IPS DF 6.9 (cell line): ENCODE results near the gene SETBP1.

Source experiments
- DNase-seq: peaks from one replicate; pipeline ENCODE4 v3.0.0-alpha.2; 2013; ENCODE audit warnings: low read depth, low spot score
- H3K27ac ChIP-seq: one replicate; pipeline ENCODE4 v1.5.1; 2013; ENCODE audit warnings: low read length, control low read depth
- H3K27me3 ChIP-seq: 2 replicates; pipeline ENCODE4 v1.6.1; 2013; ENCODE audit warnings: mild to moderate bottlenecking, low read length; ENCODE audit not compliant: control insufficient read depth, insufficient read depth
- H3K36me3 ChIP-seq: 2 replicates; pipeline ENCODE4 v1.6.1; 2013; ENCODE audit warnings: low read length; ENCODE audit not compliant: control insufficient read depth, insufficient read depth
- H3K4me1 ChIP-seq: 2 replicates; pipeline ENCODE4 v1.6.1; 2013; ENCODE audit warnings: low read length; ENCODE audit not compliant: control insufficient read depth, insufficient read depth
- H3K4me3 ChIP-seq: 2 replicates; pipeline ENCODE4 v1.5.1; 2013; ENCODE audit warnings: mild to moderate bottlenecking, low read length
- H3K9me3 ChIP-seq: 2 replicates; pipeline ENCODE4 v1.6.1; 2013; ENCODE audit warnings: low read length, inconsistent platforms; ENCODE audit not compliant: control insufficient read depth, insufficient read depth
- WGBS: extraction: QIAGEN DNeasy Blood & Tissue Kit; methylation state at CpG from one replicate; pipeline ENCODE4 v1.1.7; 2013; ENCODE audit warnings: mixed read lengths, missing lambda C conversion rate; ENCODE audit not compliant: insufficient read length, insufficient coverage; 5-methylcytosine and 5-hydroxymethylcytosine counted together

The SETBP1 gene

DNA sequence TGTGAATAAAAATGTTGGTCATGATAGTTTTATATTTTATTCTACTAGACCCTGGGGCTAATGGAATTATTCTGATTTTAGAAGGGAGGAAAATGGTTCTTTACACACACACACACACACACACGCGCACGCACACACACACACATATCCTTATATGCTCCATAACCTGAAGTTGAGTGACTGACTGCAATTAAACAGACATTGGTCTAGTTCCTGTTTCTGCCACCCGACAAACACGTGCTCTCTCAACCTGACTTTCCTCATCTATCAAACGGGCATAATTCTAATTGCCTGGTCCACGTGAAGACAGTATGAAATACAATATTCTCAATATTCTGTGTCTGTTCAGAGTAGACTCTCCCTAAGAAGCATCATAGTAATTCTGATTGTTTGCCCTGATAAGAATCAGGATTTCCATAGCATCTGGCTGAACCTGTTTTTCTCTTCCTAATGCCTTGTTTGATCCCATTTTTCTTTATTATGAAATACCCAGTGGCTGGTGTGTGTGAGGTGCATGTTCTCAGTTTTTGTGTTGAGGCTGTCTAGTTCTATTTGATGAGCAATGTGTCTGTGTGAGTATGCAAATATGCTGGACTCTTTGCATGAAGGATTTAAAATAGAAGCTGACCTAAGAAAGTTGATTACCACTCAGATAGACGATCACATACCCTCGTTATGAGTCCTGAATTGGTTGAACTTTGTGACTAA, 51.0 kb downstream of the SETBP1 start:
- Histone ChIP-seq H3K36me3 (no peaks in the 10 kb centered on the region), H3K4me3 (no peak overlapping the region), H3K27ac (no peak overlapping the region), H3K9me3 (no peaks in the 10 kb centered on the region), H3K27me3 (no peaks in the 10 kb centered on the region), H3K4me1 (no peaks in the 10 kb centered on the region)
- DNase-seq, result no peak
- WGBS, result no CpG with 5 or more reads among the region's 9 CpGs

DNA sequence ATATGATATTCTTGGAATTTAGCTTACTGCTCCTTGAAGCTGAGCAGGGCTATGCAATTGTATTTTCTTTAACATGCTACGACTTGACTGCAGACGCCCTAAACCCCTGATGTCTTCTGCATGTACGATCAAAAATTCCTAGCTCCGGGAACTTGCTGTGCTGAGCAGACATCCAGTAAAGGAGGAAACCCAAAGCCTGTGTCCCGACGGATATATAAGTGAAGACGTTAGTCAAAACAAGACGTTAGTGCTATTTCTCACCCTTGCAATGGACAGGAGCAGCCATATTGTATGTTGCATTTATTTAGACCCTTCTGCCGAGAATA, 51.5 kb downstream of the SETBP1 start:
- no peaks in the 10 kb centered on the region for H3K36me3 ChIP-seq
- no peak overlapping the region for H3K27ac ChIP-seq
- DNase-seq, result no peak
- no peaks in the 10 kb centered on the region for H3K4me1 ChIP-seq
- H3K9me3 ChIP-seq, result no peaks in the 10 kb centered on the region
- H3K4me3 ChIP-seq, result no peak overlapping the region
- H3K27me3 ChIP-seq, result no peaks in the 10 kb centered on the region
- no CpG with 5 or more reads among the region's 9 CpGs for WGBS

DNA sequence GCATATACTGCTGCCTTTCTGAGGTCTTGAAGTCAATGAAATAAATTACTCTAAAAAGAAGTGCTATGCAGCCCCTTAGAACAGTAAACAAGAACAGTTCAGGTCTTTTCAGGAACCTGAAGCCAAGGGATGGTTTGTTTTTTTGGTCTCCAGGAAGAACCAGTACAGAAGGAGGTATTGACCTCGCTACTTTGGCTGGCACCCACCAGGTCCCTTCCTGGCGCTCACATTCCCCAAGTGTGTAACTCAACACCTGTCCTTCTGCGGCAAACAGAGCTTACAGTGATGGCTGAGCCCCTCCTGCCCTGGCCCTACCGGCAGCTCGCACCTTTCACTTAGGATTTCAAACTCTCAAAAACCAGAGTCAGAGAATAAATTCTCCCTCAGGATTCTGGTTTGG, 51.9 kb downstream of the SETBP1 start:
- WGBS, result no CpG with 5 or more reads among the region's 5 CpGs
- Histone ChIP-seq H3K36me3 (no peaks in the 10 kb centered on the region), H3K4me1 (no peaks in the 10 kb centered on the region), H3K4me3 (no peak overlapping the region), H3K9me3 (no peaks in the 10 kb centered on the region), H3K27me3 (no peaks in the 10 kb centered on the region), H3K27ac (no peak overlapping the region)
- no peak for DNase-seq

DNA sequence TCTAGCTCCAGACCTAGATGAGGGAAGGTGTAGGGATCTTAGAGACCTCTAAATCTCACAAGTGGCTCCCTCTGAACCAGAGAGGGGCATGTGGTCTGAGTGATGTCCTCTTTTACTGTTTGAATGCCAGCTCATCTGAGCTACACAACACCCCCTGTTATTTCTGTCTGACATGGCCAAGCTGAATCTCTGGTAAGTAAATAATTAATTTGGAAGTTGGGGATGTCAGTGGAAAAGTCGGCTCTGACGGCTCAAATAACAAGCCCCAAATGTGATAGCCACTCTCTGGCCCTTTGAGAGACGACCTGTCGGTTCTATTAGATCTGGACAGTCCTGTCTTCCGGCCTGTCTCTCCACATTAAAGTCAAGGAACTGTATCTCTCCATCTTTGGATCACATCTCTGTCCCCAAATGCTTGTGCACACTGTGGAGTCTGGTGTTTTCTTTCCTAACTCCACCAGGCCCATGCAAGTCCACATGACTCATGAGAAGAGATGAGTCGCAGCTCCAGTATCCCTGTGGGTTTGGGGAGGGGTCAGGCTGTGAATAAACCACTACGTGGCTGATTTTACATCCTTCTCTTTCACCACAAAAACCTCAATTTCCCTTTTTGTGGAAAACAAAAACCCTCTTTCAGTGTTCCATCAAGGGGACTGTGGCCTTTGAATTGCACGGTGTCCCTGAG, 52.5 kb downstream of the SETBP1 start:
- Histone ChIP-seq H3K36me3 (no peaks in the 10 kb centered on the region), H3K27ac (no peak overlapping the region), H3K4me1 (no peaks in the 10 kb centered on the region), H3K27me3 (no peaks in the 10 kb centered on the region), H3K9me3 (no peaks in the 10 kb centered on the region), H3K4me3 (no peak overlapping the region)
- DNase-seq, result no peak
- WGBS, result no CpG with 5 or more reads among the region's 8 CpGs

GRCh38 chr18:44733754-44734465, 53.2 kb downstream of the SETBP1 start:
- no peaks in the 10 kb centered on the region for H3K36me3 ChIP-seq
- no peaks in the 10 kb centered on the region for H3K27me3 ChIP-seq
- H3K4me1 ChIP-seq, result no peaks in the 10 kb centered on the region
- DNase-seq, result no peak
- H3K27ac ChIP-seq, result no peak overlapping the region
- H3K9me3 ChIP-seq, result no peaks in the 10 kb centered on the region
- no peak overlapping the region for H3K4me3 ChIP-seq
- no CpG with 5 or more reads among the region's 3 CpGs for WGBS

DNA sequence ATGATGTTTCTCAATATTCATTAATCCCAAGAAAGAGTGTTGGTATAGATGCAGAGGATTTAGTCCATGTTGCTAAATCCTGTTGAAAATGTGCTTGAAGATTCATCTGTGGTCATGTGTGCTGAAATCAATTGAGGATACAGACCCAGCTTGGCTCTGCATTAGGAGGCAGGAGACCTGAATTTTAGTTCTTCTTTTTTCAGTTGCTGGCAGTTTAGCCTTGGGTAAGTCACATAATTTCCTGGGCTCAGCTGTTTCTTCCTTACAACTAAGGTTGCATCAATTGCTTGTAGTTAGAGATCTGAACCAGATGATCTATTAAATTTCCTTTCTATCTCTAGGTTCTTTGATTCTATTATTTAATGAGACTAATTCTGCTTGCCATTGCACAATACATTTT, 54.4 kb downstream of the SETBP1 start:
- no peaks in the 10 kb centered on the region for H3K4me1 ChIP-seq
- H3K27ac ChIP-seq, result no peak overlapping the region
- DNase-seq, result no peak
- H3K9me3 ChIP-seq, result no peaks in the 10 kb centered on the region
- H3K4me3 ChIP-seq, result no peak overlapping the region
- H3K27me3 ChIP-seq, result no peaks in the 10 kb centered on the region
- H3K36me3 ChIP-seq, result no peaks in the 10 kb centered on the region

DNA sequence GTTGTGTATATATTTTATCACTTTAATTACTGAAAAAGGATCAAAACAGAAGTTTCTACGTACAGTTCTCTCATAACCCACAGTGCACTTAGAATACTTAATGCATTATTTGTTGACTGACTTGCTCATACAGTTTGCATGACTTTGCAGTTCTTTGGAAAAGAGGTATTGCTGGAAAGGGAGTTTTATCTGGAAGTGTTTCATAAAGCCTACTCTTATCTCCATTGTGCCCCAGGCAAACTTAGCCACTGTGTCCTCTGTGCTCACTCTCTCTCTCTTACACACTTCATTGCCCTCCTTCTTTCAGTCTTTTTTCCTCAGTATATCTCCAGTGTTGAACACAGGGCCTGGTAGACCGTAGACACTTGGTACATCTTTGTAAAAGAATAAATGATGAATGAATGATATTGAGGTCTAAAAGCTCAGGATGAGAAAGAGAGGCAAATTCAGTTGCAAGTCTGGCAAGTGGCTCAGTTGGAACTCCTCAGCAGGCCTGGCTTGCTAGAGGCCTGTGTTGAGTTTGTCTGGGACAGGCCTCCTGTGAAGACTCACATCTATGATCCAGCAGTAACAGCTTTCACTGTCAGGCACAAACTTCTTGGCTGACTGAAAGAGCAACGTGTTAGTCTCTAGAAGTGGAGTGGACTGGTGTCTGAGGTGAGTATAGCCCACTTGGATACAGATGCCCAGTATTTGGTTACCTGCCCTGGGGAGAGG, 56.1 kb downstream of the SETBP1 start:
- Histone ChIP-seq H3K36me3 (no peaks in the 10 kb centered on the region), H3K4me1 (no peaks in the 10 kb centered on the region), H3K27ac (no peak overlapping the region), H3K9me3 (no peaks in the 10 kb centered on the region), H3K4me3 (no peak overlapping the region), H3K27me3 (no peaks in the 10 kb centered on the region)
- no CpG with 5 or more reads among the region's 3 CpGs for WGBS
- DNase-seq, result no peak

DNA sequence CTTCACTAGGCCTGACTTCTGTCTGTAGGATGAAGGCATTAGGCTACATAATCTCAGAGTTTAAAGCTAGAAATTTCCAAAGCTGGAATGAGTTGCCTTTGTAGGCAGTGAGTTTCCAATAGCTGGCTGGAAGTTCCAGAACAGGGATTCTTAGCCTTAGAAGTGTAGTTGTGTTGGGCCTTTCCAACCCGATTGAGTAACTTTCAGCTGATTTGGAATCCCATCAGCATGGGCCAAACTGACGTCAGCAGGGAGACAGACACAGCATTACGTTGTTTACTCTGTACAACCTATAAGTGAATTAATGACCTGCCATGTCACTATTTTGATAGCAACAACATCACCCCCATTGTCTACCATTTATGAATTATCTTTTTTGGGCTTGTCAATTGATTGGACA, 56.9 kb downstream of the SETBP1 start:
- H3K4me3 ChIP-seq, result no peak overlapping the region
- WGBS, result no CpG with 5 or more reads among the region's 3 CpGs
- H3K36me3 ChIP-seq, result no peaks in the 10 kb centered on the region

DNA sequence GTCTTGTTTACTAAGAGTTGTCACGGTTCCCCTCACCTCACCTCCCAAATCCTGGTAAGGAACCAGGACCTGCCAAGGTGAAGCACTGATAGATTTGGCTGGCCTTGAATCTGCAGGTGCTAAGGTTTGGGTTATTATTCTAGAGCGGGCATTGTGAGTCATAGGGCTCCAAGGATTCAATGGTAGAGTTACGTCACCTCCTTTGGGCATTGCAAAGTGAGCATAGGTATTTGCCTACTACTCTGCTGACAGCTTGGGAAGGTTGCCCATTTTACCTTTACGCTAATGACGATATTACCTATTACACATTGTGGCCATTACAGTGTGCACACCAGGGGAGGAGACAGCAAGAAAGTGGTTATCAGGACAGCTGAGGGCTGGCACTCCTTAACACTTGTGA, 59.3 kb downstream of the SETBP1 start:
- no peaks in the 10 kb centered on the region for H3K9me3 ChIP-seq
- no peaks in the 10 kb centered on the region for H3K36me3 ChIP-seq
- H3K4me1 ChIP-seq, result peaks cover 6% of the 10 kb centered on the region; the same call in 1 of the 2 replicates
- no peak overlapping the region for H3K27ac ChIP-seq
- no peak overlapping the region for H3K4me3 ChIP-seq
- no peak for DNase-seq
- H3K27me3 ChIP-seq, result no peaks in the 10 kb centered on the region
- no CpG with 5 or more reads among the region's 5 CpGs for WGBS

More for the DNA sequence above, 56.9 kb downstream of the SETBP1 start:
- Histone ChIP-seq H3K4me1 (no peaks in the 10 kb centered on the region), H3K27ac (no peak overlapping the region), H3K27me3 (no peaks in the 10 kb centered on the region), H3K9me3 (no peaks in the 10 kb centered on the region)
- no peak for DNase-seq

DNA sequence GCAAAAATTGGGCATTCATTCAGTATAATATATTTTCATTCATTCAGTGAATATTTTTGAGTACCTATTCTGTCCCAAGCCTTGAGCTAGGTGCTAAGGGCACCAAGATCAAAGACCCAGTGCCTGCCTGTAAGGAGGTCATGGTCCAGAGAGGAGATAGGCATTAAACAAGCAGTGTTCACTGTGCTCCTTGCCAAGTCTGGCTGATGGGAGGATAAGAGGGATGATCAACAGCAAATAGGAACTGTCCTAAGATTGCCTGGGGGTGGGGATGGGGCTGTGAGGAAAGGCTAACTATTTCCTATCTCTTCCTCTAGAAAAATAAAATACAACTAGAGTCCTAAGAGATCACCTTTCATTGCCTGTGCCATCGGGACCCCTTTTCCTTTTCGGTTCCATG, 60.4 kb downstream of the SETBP1 start:
- DNase-seq, result no peak
- H3K27me3 ChIP-seq, result no peaks in the 10 kb centered on the region
- H3K27ac ChIP-seq, result no peak overlapping the region
- H3K9me3 ChIP-seq, result no peaks in the 10 kb centered on the region
- no peaks in the 10 kb centered on the region for H3K36me3 ChIP-seq
- no CpG with 5 or more reads among the region's 2 CpGs for WGBS
- peaks cover 6% of the 10 kb centered on the region for H3K4me1 ChIP-seq
- no peak overlapping the region for H3K4me3 ChIP-seq
